Psoas muscle (tissue), 8 donors: ENCODE measurements around the gene OR12D1. TPM values are rescaled to one million over a fixed set of nuclear protein-coding genes. Genes with fewer than 3 reads are reported as not detected.

ENCODE experiments used
- ATAC-seq, 4 donors: fragments of 200-7000 bp; cut with Tn5 transposase; one replicate each; pipeline ENCODE4 v1.9.1; 2020; ENCODE audit warnings: moderate library complexity in 3 of 4, mild to moderate bottlenecking in 2 of 4
- DNase-seq, 2 donors: peaks; one replicate each; pipeline ENCODE4 v3.0.0-alpha.2; 2020
- H3K27ac ChIP-seq: fragments of 200-600 bp; one replicate; pipeline ENCODE4 v1.8.0; 2022
- H3K27me3 ChIP-seq, 3 donors: fragments of 200-600 bp in 1 of 3; one replicate each; pipeline versions ENCODE4 v1.6.1 to v1.8.0; 2013 to 2022; ENCODE audit warnings: low read length in 2 of 3, mild to moderate bottlenecking in 2 of 3, moderate library complexity in 1 of 3; ENCODE audit not compliant: insufficient read depth in 3 of 3
- H3K36me3 ChIP-seq, 2 donors: fragments of 200-600 bp in 1 of 2; one replicate each; pipeline versions ENCODE4 v1.6.1 to v1.8.0; 2013 to 2022; ENCODE audit warnings: low read depth in 1 of 2, mild to moderate bottlenecking in 1 of 2, moderate library complexity in 1 of 2; ENCODE audit not compliant: insufficient read depth in 1 of 2
- H3K4me1 ChIP-seq: fragments of 200-600 bp; one replicate; pipeline ENCODE4 v1.8.0; 2022
- H3K4me3 ChIP-seq: fragments of 200-600 bp; one replicate; pipeline ENCODE4 v1.8.0; 2022; ENCODE audit warnings: mild to moderate bottlenecking
- H3K9me3 ChIP-seq: fragments of 200-600 bp; one replicate; pipeline ENCODE4 v1.8.0; 2022
- CTCF ChIP-seq: fragments of 200-600 bp; IDR thresholded peaks from one replicate; pipeline ENCODE4 v1.8.0; 2022; ENCODE audit warnings: antibody characterized with exemption
- WGBS, 3 donors: extraction: QIAGEN DNeasy Blood & Tissue Kit; methylation state at CpG; one replicate each; pipeline versions ENCODE4 v1.1.6 to v1.1.7; 2013; 5-methylcytosine and 5-hydroxymethylcytosine counted together
- intact Hi-C, 2 donors: fragments of 100-400 bp; cut with DNase I; formaldehyde crosslinking; loops; one replicate each; pipeline versions ENCODE4 v1.11.0 to v1.14.2; 2022
- polyA plus RNA-seq, 3 donors: library from polyadenylated mRNA; stranded (reverse); fragments of 200-250 nt; gene quantifications; one replicate each; pipeline ENCODE4 v1.2.3, GENCODE V29; 2013
- total RNA-seq, 4 donors: library from RNA; stranded (reverse); fragmentation: NEBNext Ultra II Directional in 2 of 4; extraction: Animal tissue kit (Norgen Biotek cat#: 25700) in 2 of 4; gene quantifications; one replicate each; pipeline versions ENCODE4 v1.2.1 to v1.2.4, GENCODE V29; 2021 to 2023
- donor health status: healthy with polysubstance abuse.
- donor health status: DM: no; HTN: no; CAD: no; lungs with moderate emphysema.
- donor health status: Bipolar disorder and iron deficiency.
- donor health status: healthy.
- donor health status: DM: yes; HTN: yes; CAD: no.
- donor health status: DM: no; HTN: no; CAD: no.
- donor health status: DM: no; HTN: no; CAD: no.
- donor health status: DM: yes; HTN: yes; CAD: no.

Gene OR12D1
- total and polyA plus RNA-seq, 7 donors: not detected

DNA sequence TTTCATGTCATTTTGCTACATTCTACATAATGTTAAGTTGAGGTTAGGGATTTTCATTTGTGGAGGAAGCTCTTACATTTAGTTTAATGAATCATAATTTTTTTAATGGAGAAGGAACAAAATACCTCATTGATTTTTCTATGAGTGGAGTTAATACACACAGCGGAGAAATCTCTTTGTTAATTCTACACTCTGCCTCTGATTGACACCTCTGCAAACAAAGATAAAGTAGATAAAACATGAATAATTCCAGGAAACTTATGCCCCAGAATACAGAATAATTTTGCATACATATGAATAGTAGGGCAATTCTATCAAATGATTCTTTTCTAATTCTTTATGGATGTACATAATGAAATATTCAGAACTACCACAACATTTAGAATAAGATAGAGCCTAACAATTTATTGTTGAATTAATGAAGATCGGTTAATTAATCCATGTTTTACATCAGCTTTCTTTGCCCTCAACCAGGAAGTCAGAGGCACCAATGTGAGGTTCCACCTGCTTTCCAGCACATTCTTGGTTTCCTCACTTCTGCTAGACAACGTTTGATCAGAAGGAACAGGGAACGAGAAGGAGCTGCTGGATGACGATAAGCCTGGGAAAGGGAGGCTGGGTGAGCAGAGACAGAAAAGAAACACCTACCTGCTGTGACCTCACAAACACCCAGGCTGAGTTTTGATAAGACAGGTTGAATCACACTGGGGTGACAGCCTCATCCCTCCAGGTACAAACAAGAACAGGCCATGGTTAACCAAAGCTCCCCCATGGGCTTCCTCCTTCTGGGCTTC, 46.5 kb downstream of the OR12D1 start:
- intact Hi-C loops: no loop called here
- ATAC-seq: no peak
- H3K27me3 ChIP-seq: no peaks in the 10 kb centered on the region
- 76 to 92% (median 86%) methylated on average over 5 of the region's 5 CpGs for WGBS, 3 donors
- H3K4me3 ChIP-seq: no peak overlapping the region
- H3K27ac ChIP-seq: no peak overlapping the region
- no peak for DNase-seq
- H3K9me3 ChIP-seq: no peaks in the 10 kb centered on the region
- TF ChIP-seq CTCF: no peak
- H3K4me1 ChIP-seq: no peaks in the 10 kb centered on the region
- no peaks in the 10 kb centered on the region for H3K36me3 ChIP-seq

DNA sequence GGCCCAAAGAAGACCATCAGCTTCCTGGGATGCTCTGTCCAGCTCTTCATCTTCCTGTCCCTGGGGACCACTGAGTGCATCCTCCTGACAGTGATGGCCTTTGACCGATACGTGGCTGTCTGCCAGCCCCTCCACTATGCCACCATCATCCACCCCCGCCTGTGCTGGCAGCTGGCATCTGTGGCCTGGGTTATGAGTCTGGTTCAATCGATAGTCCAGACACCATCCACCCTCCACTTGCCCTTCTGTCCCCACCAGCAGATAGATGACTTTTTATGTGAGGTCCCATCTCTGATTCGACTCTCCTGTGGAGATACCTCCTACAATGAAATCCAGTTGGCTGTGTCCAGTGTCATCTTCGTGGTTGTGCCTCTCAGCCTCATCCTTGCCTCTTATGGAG, 47.3 kb downstream of the OR12D1 start:
- Histone ChIP-seq H3K27ac (no peak overlapping the region), H3K36me3 (no peaks in the 10 kb centered on the region), H3K4me3 (no peak overlapping the region), H3K27me3 (no peaks in the 10 kb centered on the region), H3K9me3 (no peaks in the 10 kb centered on the region), H3K4me1 (no peaks in the 10 kb centered on the region)
- intact Hi-C loops: no loop called here
- DNase-seq (no peak), ATAC-seq (no peak)
- no peak for TF ChIP-seq CTCF
- WGBS, 3 donors: 68 to 74% (median 73%) methylated on average over 6 of the region's 6 CpGs

DNA sequence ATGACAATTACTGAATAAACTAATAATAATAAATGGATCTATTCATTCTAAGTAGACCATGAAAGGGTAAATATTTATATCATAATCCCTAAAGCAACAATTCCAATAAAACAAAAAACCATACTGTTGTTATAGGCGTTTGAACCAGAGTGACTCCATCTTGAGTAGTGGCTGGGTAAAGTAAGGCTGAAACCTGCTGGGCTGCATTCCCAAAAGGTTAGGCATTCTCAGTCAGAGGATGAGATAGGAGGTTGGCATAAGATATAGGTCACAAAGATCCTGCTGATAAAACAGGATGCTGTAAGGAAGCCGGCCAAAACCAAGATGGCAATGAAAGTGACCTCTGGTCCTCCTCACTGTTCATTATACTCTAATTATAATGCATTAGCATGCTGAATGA, 50.6 kb downstream of the OR12D1 start:
- TF ChIP-seq CTCF: no peak
- no peaks in the 10 kb centered on the region for H3K27me3 ChIP-seq
- DNase-seq (no peak), ATAC-seq (no peak)
- H3K36me3 ChIP-seq: no peaks in the 10 kb centered on the region
- intact Hi-C loops: no loop called here
- no peak overlapping the region for H3K4me3 ChIP-seq
- H3K9me3 ChIP-seq: no peaks in the 10 kb centered on the region
- no peak overlapping the region for H3K27ac ChIP-seq
- 72 to 85% (median 84%) methylated on average over 2 of the region's 2 CpGs for WGBS, 3 donors
- no peaks in the 10 kb centered on the region for H3K4me1 ChIP-seq

DNA sequence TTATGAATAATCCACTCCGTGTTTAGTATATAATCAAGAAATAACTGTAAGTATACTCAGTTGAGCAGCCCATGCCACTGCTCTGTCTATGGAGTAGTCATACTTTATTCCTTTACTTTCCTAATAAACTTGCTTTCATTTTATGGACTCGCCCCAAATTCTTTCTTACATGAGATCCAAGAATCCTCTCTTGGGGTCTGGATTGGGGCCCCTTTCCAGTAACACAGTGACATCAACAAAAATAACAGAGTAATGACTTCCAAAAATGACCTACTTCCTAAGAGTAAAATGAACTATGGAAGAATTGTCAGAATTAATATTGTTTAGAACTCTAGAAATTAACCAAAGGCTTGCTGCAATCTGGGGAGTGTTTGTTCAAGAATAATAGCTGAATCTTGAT, 51.1 kb downstream of the OR12D1 start:
- Histone ChIP-seq H3K9me3 (no peaks in the 10 kb centered on the region), H3K27ac (no peak overlapping the region), H3K4me1 (no peaks in the 10 kb centered on the region), H3K4me3 (no peak overlapping the region), H3K27me3 (no peaks in the 10 kb centered on the region), H3K36me3 (no peaks in the 10 kb centered on the region)
- ATAC-seq: no peak
- no peak for DNase-seq
- intact Hi-C loops: no loop called here
- TF ChIP-seq CTCF: no peak
- WGBS, 3 donors: 66 to 82% (median 75%) methylated on average over 2 of the region's 2 CpGs

GRCh38 chr6:29466241-29466640, 51.5 kb downstream of the OR12D1 start:
- Histone ChIP-seq H3K27me3 (no peaks in the 10 kb centered on the region), H3K27ac (no peak overlapping the region), H3K9me3 (no peaks in the 10 kb centered on the region), H3K36me3 (no peaks in the 10 kb centered on the region), H3K4me1 (no peaks in the 10 kb centered on the region), H3K4me3 (no peak overlapping the region)
- no peak for DNase-seq
- no peak for ATAC-seq
- 57 to 69% (median 61%) methylated on average over 6 of the region's 6 CpGs for WGBS, 3 donors
- TF ChIP-seq CTCF: no peak
- intact Hi-C loops: no loop called here
